ENCODE results near the gene EGLN3.

EGLN3 gene

DNA sequence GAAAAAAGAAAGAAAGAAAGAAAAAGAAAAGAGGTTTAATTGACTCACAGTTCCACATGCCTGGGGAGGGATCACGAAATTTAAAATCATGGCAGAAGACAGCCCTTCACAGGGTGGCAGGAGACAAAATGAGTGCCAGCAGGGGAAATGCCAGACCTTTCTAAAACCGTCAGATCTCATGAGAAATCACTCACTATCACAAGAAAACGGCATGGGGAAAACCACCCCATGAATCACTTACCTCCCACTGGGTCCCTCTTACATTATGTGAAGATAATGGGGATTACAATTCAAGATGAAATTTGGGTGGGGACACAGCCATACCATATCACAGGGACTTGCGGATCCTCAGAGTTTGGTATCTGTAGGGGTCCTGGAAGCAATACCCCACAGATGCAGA, 16.3 kb upstream of the EGLN3 start:
- no peak overlapping the region for H3K4me3 ChIP-seq (ENCODE audit: low read length, poor library complexity, severe bottlenecking)
- no peaks in the 10 kb centered on the region for H3F3A ChIP-seq (ENCODE audit: low read depth)
- H3K9me3 ChIP-seq (ENCODE audit: insufficient read depth, low read depth, low read length), result no peaks in the 10 kb centered on the region
- H2AFZ ChIP-seq (ENCODE audit: low read length), result no peak overlapping the region
- no peaks in the 10 kb centered on the region for H3K9me2 ChIP-seq (replicated peaks; ENCODE audit: low read depth, low read length)
- TF ChIP-seq, protein P1, sequence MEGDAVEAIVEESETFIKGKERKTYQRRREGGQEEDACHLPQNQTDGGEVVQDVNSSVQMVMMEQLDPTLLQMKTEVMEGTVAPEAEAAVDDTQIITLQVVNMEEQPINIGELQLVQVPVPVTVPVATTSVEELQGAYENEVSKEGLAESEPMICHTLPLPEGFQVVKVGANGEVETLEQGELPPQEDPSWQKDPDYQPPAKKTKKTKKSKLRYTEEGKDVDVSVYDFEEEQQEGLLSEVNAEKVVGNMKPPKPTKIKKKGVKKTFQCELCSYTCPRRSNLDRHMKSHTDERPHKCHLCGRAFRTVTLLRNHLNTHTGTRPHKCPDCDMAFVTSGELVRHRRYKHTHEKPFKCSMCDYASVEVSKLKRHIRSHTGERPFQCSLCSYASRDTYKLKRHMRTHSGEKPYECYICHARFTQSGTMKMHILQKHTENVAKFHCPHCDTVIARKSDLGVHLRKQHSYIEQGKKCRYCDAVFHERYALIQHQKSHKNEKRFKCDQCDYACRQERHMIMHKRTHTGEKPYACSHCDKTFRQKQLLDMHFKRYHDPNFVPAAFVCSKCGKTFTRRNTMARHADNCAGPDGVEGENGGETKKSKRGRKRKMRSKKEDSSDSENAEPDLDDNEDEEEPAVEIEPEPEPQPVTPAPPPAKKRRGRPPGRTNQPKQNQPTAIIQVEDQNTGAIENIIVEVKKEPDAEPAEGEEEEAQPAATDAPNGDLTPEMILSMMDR (conservative IDR thresholded peaks at IDR 0.05; ENCODE audit: low read length), result no peak
- no peak for TF ChIP-seq EZH2phosphoT487 (IDR thresholded peaks at IDR 0.05; ENCODE audit: borderline replicate concordance)
- no peaks in the 10 kb centered on the region for H4K20me1 ChIP-seq (ENCODE audit: insufficient read depth, low read length, poor library complexity, severe bottlenecking)
- no peaks in the 10 kb centered on the region for H3K27me3 ChIP-seq (ENCODE audit: insufficient read depth, low read length, poor library complexity, severe bottlenecking)
- H3K4me2 ChIP-seq (ENCODE audit: low read depth, low read length, poor library complexity, severe bottlenecking), result no peak overlapping the region
- H3K36me3 ChIP-seq (ENCODE audit: insufficient read depth, low read length), result no peaks in the 10 kb centered on the region
- no peaks in the 10 kb centered on the region for H3K4me1 ChIP-seq (ENCODE audit: insufficient read depth, low read length, poor library complexity, severe bottlenecking)
- no peak overlapping the region for H3K9ac ChIP-seq (ENCODE audit: low read depth, low read length, poor library complexity, severe bottlenecking)
- no peaks in the 10 kb centered on the region for H3K79me2 ChIP-seq (ENCODE audit: insufficient read depth, low read length)

- H3K9ac ChIP-seq (ENCODE audit: low read depth, low read length, poor library complexity, severe bottlenecking), result no peak overlapping the region
Observed at GRCh38 chr14:33966276-33966675, 15.4 kb upstream of the EGLN3 start.

GRCh38 chr14:33964599-33965317, 13.9 kb upstream of the EGLN3 start:
- H3K4me3 ChIP-seq (ENCODE audit: low read length, poor library complexity, severe bottlenecking), result no peak overlapping the region

More at GRCh38 chr14:33966276-33966675, 15.4 kb upstream of the EGLN3 start:
- no peak overlapping the region for H3K4me2 ChIP-seq (ENCODE audit: low read depth, low read length, poor library complexity, severe bottlenecking)
- H3K9me3 ChIP-seq (ENCODE audit: insufficient read depth, low read depth, low read length), result no peaks in the 10 kb centered on the region
- H3K79me2 ChIP-seq (ENCODE audit: insufficient read depth, low read length), result no peaks in the 10 kb centered on the region
- H4K20me1 ChIP-seq (ENCODE audit: insufficient read depth, low read length, poor library complexity, severe bottlenecking), result no peaks in the 10 kb centered on the region
- no peaks in the 10 kb centered on the region for H3K4me1 ChIP-seq (ENCODE audit: insufficient read depth, low read length, poor library complexity, severe bottlenecking)
- H3K4me3 ChIP-seq (ENCODE audit: low read length, poor library complexity, severe bottlenecking), result no peak overlapping the region
- no peaks in the 10 kb centered on the region for H3F3A ChIP-seq (ENCODE audit: low read depth)
- TF ChIP-seq EZH2phosphoT487 (IDR thresholded peaks at IDR 0.05; ENCODE audit: borderline replicate concordance), result no peak
- TF ChIP-seq, protein P1 (conservative IDR thresholded peaks at IDR 0.05; ENCODE audit: low read length), result no peak
- no peak overlapping the region for H2AFZ ChIP-seq (ENCODE audit: low read length)
- no peaks in the 10 kb centered on the region for H3K9me2 ChIP-seq (replicated peaks; ENCODE audit: low read depth, low read length)
- H3K36me3 ChIP-seq (ENCODE audit: insufficient read depth, low read length), result no peaks in the 10 kb centered on the region
- H3K27me3 ChIP-seq (ENCODE audit: insufficient read depth, low read length, poor library complexity, severe bottlenecking), result no peaks in the 10 kb centered on the region

More at GRCh38 chr14:33964599-33965317, 13.9 kb upstream of the EGLN3 start:
- TF ChIP-seq, protein P1 (conservative IDR thresholded peaks at IDR 0.05; ENCODE audit: low read length), result no peak
- no peak for TF ChIP-seq EZH2phosphoT487 (IDR thresholded peaks at IDR 0.05; ENCODE audit: borderline replicate concordance)
- H3K9ac ChIP-seq (ENCODE audit: low read depth, low read length, poor library complexity, severe bottlenecking), result no peak overlapping the region
- no peaks in the 10 kb centered on the region for H3K36me3 ChIP-seq (ENCODE audit: insufficient read depth, low read length)
- H3K4me1 ChIP-seq (ENCODE audit: insufficient read depth, low read length, poor library complexity, severe bottlenecking), result no peaks in the 10 kb centered on the region
- no peak overlapping the region for H3K4me2 ChIP-seq (ENCODE audit: low read depth, low read length, poor library complexity, severe bottlenecking)
- H3K9me2 ChIP-seq (replicated peaks; ENCODE audit: low read depth, low read length), result no peaks in the 10 kb centered on the region
- no peaks in the 10 kb centered on the region for H4K20me1 ChIP-seq (ENCODE audit: insufficient read depth, low read length, poor library complexity, severe bottlenecking)
- H3K9me3 ChIP-seq (ENCODE audit: insufficient read depth, low read depth, low read length), result no peaks in the 10 kb centered on the region
- no peak overlapping the region for H2AFZ ChIP-seq (ENCODE audit: low read length)
- H3F3A ChIP-seq (ENCODE audit: low read depth), result no peaks in the 10 kb centered on the region
- H3K79me2 ChIP-seq (ENCODE audit: insufficient read depth, low read length), result no peaks in the 10 kb centered on the region
- no peaks in the 10 kb centered on the region for H3K27me3 ChIP-seq (ENCODE audit: insufficient read depth, low read length, poor library complexity, severe bottlenecking)
